ENCODE measurements around the gene CHST7.

CHST7 gene

DNA sequence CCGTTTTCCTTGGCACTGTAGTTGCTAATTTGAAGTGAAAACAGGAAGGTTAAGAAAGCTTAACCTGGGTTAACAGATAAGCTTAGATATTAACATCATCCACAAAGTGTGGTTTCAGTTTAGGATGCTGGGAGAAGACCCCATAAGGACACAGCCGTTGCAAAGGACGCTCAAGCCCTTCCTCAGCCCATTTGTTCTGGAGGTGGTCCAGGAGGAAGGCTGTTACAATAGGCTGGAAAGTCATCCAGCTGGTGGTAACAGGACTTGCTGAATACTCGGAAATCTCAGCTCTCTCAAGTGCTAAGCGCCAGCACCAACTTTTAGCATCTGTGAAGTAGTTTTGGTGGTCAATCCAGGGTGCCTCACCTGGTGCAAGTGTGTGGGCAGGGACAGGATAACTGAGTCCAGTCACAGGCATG is 14.2 kb downstream of the CHST7 start:
- in situ Hi-C loops (cut with MboI; ENCODE audit: low pct_unique_long_range_greater_than_20kb, low sequenced_read_pairs, unreplicated experiment) = no loop called here
- TF ChIP-seq, protein P1, sequence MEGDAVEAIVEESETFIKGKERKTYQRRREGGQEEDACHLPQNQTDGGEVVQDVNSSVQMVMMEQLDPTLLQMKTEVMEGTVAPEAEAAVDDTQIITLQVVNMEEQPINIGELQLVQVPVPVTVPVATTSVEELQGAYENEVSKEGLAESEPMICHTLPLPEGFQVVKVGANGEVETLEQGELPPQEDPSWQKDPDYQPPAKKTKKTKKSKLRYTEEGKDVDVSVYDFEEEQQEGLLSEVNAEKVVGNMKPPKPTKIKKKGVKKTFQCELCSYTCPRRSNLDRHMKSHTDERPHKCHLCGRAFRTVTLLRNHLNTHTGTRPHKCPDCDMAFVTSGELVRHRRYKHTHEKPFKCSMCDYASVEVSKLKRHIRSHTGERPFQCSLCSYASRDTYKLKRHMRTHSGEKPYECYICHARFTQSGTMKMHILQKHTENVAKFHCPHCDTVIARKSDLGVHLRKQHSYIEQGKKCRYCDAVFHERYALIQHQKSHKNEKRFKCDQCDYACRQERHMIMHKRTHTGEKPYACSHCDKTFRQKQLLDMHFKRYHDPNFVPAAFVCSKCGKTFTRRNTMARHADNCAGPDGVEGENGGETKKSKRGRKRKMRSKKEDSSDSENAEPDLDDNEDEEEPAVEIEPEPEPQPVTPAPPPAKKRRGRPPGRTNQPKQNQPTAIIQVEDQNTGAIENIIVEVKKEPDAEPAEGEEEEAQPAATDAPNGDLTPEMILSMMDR (IDR thresholded peaks at IDR 0.05; ENCODE audit: extremely low read depth, insufficient read depth, missing control alignments) = no peak
- no peak for DNase-seq (ENCODE audit: low spot score)

DNA sequence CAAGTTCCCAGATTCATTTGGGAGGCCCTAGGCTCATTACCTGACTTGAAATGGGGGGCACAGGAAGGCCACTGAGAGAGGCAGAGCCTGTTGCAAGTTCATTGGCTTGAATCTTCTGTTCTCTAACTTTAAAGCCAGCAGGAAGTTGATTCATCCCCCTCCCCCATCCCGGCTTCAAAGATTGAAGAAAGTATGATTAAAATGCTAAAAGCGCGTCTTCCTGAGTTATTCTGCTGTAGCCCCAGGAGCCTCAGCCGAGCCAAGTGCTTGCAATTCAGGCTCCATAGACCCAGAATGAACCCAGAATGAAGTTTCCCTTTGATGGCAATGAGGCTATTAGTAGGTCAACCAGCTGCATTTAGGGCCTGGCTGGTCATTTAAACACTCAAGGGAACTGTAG is 14.7 kb downstream of the CHST7 start:
- TF ChIP-seq, protein P1 (IDR thresholded peaks at IDR 0.05; ENCODE audit: extremely low read depth, insufficient read depth, missing control alignments) = no peak
- no peak for DNase-seq (ENCODE audit: low spot score)
- in situ Hi-C loops (cut with MboI; ENCODE audit: low pct_unique_long_range_greater_than_20kb, low sequenced_read_pairs, unreplicated experiment) = no loop called here

DNA sequence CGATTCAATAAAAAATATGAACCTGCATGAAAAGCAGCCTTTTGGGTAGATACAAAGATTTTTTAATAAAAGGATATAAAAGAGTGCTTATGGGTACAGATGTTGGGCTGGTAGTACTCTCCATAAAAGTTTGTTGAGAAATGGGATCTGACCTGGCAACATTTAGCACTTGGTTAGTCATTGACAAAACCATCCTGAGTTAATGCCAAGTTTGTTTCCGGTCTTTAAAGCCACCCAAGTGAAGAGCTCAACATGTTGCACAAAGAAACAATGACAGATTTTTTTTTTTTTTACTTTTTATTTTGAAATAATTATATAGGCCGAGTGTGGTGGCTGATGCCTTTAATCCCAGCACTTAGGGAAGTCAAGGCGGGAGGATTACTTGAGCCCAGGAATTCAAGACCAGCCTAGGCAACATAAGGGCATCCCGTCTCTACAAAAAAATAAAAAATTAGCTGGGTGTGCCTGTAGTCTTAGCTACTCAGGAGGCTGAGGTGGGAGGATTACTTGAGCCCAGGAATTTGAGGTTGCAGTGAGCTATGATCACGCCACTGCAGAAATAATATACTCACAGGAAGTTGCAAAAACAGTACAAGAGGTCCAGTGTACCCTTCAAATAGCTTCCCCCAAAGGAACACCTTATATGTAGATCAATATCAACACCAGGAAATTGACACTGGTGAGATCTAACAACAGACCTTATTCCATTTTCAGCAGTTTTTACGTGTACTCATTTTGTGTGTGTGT is 16.6 kb downstream of the CHST7 start:
- no peak for DNase-seq (ENCODE audit: low spot score)
- in situ Hi-C loops (cut with MboI; ENCODE audit: low pct_unique_long_range_greater_than_20kb, low sequenced_read_pairs, unreplicated experiment) = no loop called here
- TF ChIP-seq, protein P1 (IDR thresholded peaks at IDR 0.05; ENCODE audit: extremely low read depth, insufficient read depth, missing control alignments) = no peak

DNA sequence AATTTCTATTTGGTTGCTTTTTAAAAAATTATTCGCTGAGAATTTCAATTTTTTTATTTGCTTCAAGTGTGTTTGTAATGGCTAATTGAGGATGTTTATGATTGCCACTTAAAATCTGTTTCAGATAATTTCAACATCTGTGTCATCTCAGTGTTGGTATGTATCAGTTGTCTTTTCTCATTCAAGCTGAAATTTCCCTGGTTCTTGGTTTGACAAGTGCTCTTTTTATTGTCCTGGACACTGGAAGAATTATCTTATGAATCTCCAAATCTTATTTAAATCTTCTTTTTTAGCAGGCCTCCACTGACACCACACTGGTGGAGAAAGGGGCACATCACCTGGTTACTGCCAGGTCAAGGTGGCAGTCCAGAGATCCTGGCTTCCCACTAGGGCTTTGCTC is 21.5 kb downstream of the CHST7 start:
- TF ChIP-seq, protein P1 (IDR thresholded peaks at IDR 0.05; ENCODE audit: extremely low read depth, insufficient read depth, missing control alignments) = no peak
- in situ Hi-C loops (cut with MboI; ENCODE audit: low pct_unique_long_range_greater_than_20kb, low sequenced_read_pairs, unreplicated experiment) = no loop called here
- DNase-seq (ENCODE audit: low spot score) = no peak

DNA sequence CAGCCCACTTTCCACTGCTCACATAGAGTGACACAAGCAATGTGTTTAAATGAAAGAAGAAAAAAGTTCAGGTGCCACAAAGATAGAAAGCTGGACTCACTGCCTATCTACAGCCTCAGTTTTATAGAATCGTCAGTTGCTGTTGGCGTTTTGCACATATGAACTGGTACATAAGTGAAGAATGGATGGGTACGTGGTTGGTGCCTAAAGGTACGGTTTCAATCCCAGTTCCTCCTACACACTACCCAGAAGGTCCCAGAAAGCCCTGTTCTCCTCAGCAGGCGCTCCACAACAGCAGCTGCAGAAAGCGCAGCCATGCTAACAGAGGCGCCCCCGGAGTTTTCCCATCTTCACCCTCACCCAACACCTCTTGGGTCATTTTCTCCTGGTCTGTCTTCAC is 23.6 kb downstream of the CHST7 start:
- in situ Hi-C loops (cut with MboI; ENCODE audit: low pct_unique_long_range_greater_than_20kb, low sequenced_read_pairs, unreplicated experiment) = no loop called here

DNA sequence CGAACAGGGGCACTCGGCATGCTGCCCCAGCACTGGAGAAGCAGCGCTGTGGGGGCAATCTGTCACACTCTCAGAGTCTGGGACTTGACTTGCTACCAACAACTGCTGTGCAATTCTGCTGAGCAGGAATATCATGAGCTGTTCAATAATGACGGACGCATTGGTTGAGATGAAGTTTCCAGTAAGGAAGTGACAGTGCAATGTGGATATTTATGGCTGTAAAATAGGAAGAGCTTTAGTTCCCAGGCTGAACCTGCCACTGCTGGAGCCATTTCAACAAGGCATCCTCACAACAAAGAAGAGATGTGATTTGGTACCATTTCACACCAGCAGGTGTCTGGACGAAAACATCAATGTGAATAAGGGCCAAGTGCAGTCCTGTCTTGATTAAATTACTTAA is 24.2 kb downstream of the CHST7 start:
- in situ Hi-C loops (cut with MboI; ENCODE audit: low pct_unique_long_range_greater_than_20kb, low sequenced_read_pairs, unreplicated experiment) = no loop called here
- no peak for DNase-seq (ENCODE audit: low spot score)
- TF ChIP-seq, protein P1 (IDR thresholded peaks at IDR 0.05; ENCODE audit: extremely low read depth, insufficient read depth, missing control alignments) = no peak

More for the DNA sequence above, 23.6 kb downstream of the CHST7 start:
- no peak for DNase-seq (ENCODE audit: low spot score)
- TF ChIP-seq, protein P1 (IDR thresholded peaks at IDR 0.05; ENCODE audit: extremely low read depth, insufficient read depth, missing control alignments) = no peak
